HepG2 (cell line): ENCODE measurements around the gene MRPL38. TPM values are rescaled to one million over a fixed set of nuclear protein-coding genes. Genes with fewer than 3 reads are reported as not detected.

Experiments used
- ATAC-seq: fragments of 200-7000 bp; cut with Tn5 transposase; 3 replicates; pipeline ENCODE4 v1.9.1; 2020; ENCODE audit warnings: mild to moderate bottlenecking, moderate library complexity
- BruUV-seq: library from RNA; stranded (reverse); fragments of 400-500 nt; replicated peaks from 2 replicates; lab custom pipeline; 2021; lab: Mats Ljungman, UMichigan
- CTCF ChIA-PET: fragments of 300-600 bp; formaldehyde crosslinking; extraction: SDS; loops from one replicate; lab custom pipeline; 2021; ENCODE audit warnings: low total read pairs, inconsistent platforms, low intra/inter-chr PET ratio; lab: Yijun Ruan, JAX
- POLR2A ChIA-PET: fragments of 350-600 bp; sonication (Branson Sonifier 250); formaldehyde crosslinking; loops from one replicate; lab custom pipeline; 2020; ENCODE audit warnings: antibody characterized with exemption, inconsistent platforms; lab: Yijun Ruan, JAX
- DNase-seq: peaks from one replicate; pipeline ENCODE4 v3.0.0-alpha.2; 2015; ENCODE audit warnings: low spot score
- FAIRE-seq: peaks from 3 replicates; lab custom pipeline; 2011; peaks lifted over from hg19 to GRCh38; lab: Jason Lieb, UNC
- H2AFZ ChIP-seq: one replicate; pipeline ENCODE4 v1.6.1; 2011; ENCODE audit warnings: low read length, inconsistent platforms
- H3K27ac ChIP-seq: fragments of 300-600 bp; 3 replicates; pipeline ENCODE4 v1.8.0; 2011; ENCODE audit warnings: mixed run types, mild to moderate bottlenecking, mixed read lengths, low read length, inconsistent platforms; ENCODE audit not compliant: insufficient read depth; ENCODE audit errors: extremely low read length
- H3K27me3 ChIP-seq, 2 experiments: fragments of 200-600 bp in 1 of 2; 2 replicates in 1 of 2; 3 replicates in 1 of 2; pipeline versions ENCODE4 v1.6.0 to v1.8.0; 2011; ENCODE audit warnings: low read length in 2 of 2, mild to moderate bottlenecking in 2 of 2, moderate library complexity in 2 of 2, inconsistent platforms in 1 of 2; ENCODE audit not compliant: insufficient read depth in 2 of 2, control insufficient read depth in 1 of 2
- H3K36me3 ChIP-seq, 2 experiments: fragments of 200-600 bp in 1 of 2; replicated peaks in 1 of 2; 2 replicates in 1 of 2; 3 replicates in 1 of 2; pipeline versions ENCODE4 v1.5.1 to v1.8.0; 2011; ENCODE audit warnings: low read length in 2 of 2, inconsistent platforms in 1 of 2; ENCODE audit not compliant: insufficient read depth in 2 of 2, control insufficient read depth in 1 of 2
- H3K4me1 ChIP-seq: 2 replicates; pipeline ENCODE4 v1.5.1; 2012; ENCODE audit warnings: low read length, inconsistent platforms; ENCODE audit not compliant: insufficient read depth
- H3K4me2 ChIP-seq: 2 replicates; pipeline ENCODE4 v1.6.0; 2011; ENCODE audit warnings: low read depth, low read length, inconsistent platforms
- H3K4me3 ChIP-seq, 3 experiments: fragments of 200-600 bp in 1 of 3; sonication (generic), shearing (Covaris generic) in 1 of 3; replicated peaks in 1 of 3; 2 replicates each; pipeline ENCODE4 v1.5.1; 2011 to 2016; ENCODE audit warnings: low read length in 3 of 3, inconsistent platforms in 2 of 3, low read depth in 2 of 3, mild to moderate bottlenecking in 2 of 3, control low read depth in 1 of 3, mixed read lengths in 1 of 3; ENCODE audit not compliant: insufficient read depth in 1 of 3
- H3K79me2 ChIP-seq: one replicate; pipeline ENCODE4 v1.6.1; 2011; ENCODE audit warnings: low read length, inconsistent platforms; ENCODE audit not compliant: insufficient read depth
- H3K9ac ChIP-seq: 2 replicates; pipeline ENCODE4 v1.6.0; 2011; ENCODE audit warnings: mild to moderate bottlenecking, low read depth, low read length, inconsistent platforms; ENCODE audit not compliant: insufficient read depth
- H3K9me3 ChIP-seq: 2 replicates; pipeline ENCODE4 v1.5.1; 2012; ENCODE audit warnings: mild to moderate bottlenecking, low read length
- H4K20me1 ChIP-seq: 2 replicates; pipeline ENCODE4 v1.6.0; 2011; ENCODE audit warnings: inconsistent platforms, mild to moderate bottlenecking, low read length, moderate library complexity; ENCODE audit not compliant: insufficient read depth
- ATF3 ChIP-seq: sonication (generic); formaldehyde crosslinking; IDR thresholded peaks from 2 replicates; pipeline ENCODE4 v1.4.0; 2020; ENCODE audit warnings: missing genetic modification reagents
- DPF2 ChIP-seq: sonication (generic); formaldehyde crosslinking; IDR thresholded peaks from 2 replicates; pipeline ENCODE4 v1.4.0; 2020; ENCODE audit warnings: mild to moderate bottlenecking, low read depth, missing genetic modification reagents, borderline replicate concordance
- KAT2B ChIP-seq: fragments of 150-350 bp; IDR thresholded peaks from 2 replicates; pipeline ENCODE4 v1.6.1; 2014; ENCODE audit warnings: low read depth, low read length, borderline replicate concordance
- MAF1 ChIP-seq: sonication (generic); formaldehyde crosslinking; IDR thresholded peaks from 2 replicates; pipeline ENCODE4 v1.5.0; 2020; ENCODE audit warnings: missing genetic modification reagents, borderline replicate concordance
- NCOA5 ChIP-seq: sonication (generic); formaldehyde crosslinking; IDR thresholded peaks from 2 replicates; pipeline ENCODE4 v1.4.0; 2020; ENCODE audit warnings: missing genetic modification reagents
- PRMT3 ChIP-seq: sonication (generic); formaldehyde crosslinking; IDR thresholded peaks from 2 replicates; pipeline ENCODE4 v1.8.1; 2022; ENCODE audit warnings: low read depth, mild to moderate bottlenecking, moderate library complexity, missing genetic modification reagents, borderline replicate concordance
- ZFX ChIP-seq: sonication (generic); formaldehyde crosslinking; IDR thresholded peaks from 2 replicates; pipeline ENCODE4 v1.4.0; 2020; ENCODE audit warnings: mild to moderate bottlenecking, low read depth, missing genetic modification reagents, moderate library complexity
- ZNF263 ChIP-seq: sonication (generic); formaldehyde crosslinking; IDR thresholded peaks from 2 replicates; pipeline ENCODE4 v1.4.0; 2020; ENCODE audit warnings: missing genetic modification reagents
- ZNF549 ChIP-seq: sonication (generic); formaldehyde crosslinking; IDR thresholded peaks from 2 replicates; pipeline ENCODE4 v1.5.0; 2020; ENCODE audit warnings: missing genetic modification reagents
- ZNF556 ChIP-seq: sonication (generic); formaldehyde crosslinking; IDR thresholded peaks from 2 replicates; pipeline ENCODE4 v1.4.0; 2020; ENCODE audit warnings: mild to moderate bottlenecking, missing genetic modification reagents, borderline replicate concordance
- WGBS: methylation state at CpG from one replicate; pipeline ENCODE4 v1.1.6; 2017; ENCODE audit warnings: low lambda C conversion rate; 5-methylcytosine and 5-hydroxymethylcytosine counted together
- in situ Hi-C: cut with HindIII; loops from 2 replicates; pipeline ENCODE4 v1.10.0; 2017; ENCODE audit warnings: low pct_unique_long_range_greater_than_20kb; ENCODE audit not compliant: extremely low pct_ligation_motif_present
- intact Hi-C: fragments of 100-400 bp; cut with micrococcal nuclease; formaldehyde crosslinking; loops from one replicate; pipeline ENCODE4 v1.10.0; 2022; ENCODE audit not compliant: unreplicated experiment
- polyA plus RNA-seq, 8 experiments: library from polyadenylated mRNA; depleted of rRNA in 3 of 8; stranded (reverse) in 7 of 8; unstranded in 1 of 8; fragments of >200 nt; fragmentation: Illumina TruSeq in 4 of 8; extraction: Trizol in 4 of 8; gene quantifications; 2 replicates each; pipeline versions ENCODE4 v1.2.1 to v1.2.3, GENCODE V29; 2011 to 2016; ENCODE audit warnings: low read depth in 4 of 8, missing spikeins in 1 of 8, mixed read lengths in 1 of 8; ENCODE audit not compliant: insufficient read depth in 1 of 8
- total RNA-seq, 5 experiments: library from RNA; depleted of rRNA; stranded (reverse); fragments of >200 nt; fragmentation: Illumina TruSeq; extraction: Trizol; gene quantifications; 2 replicates each; pipeline ENCODE4 v1.2.3, GENCODE V29; 2016; ENCODE audit warnings: low read depth in 1 of 5

MRPL38 gene
- total and polyA plus RNA-seq, 2 of the 13 experiments (the other 11 are each of a cell fraction or from before 2014, with no cell fraction given): 83.7 to 125 TPM

GRCh38 chr17:75927286-75927922, 22.7 kb upstream of the MRPL38 start (continued):
- TF ChIP-seq ZNF263 (CRISPR knock-in tag) (0 out of 2 replicates have a peak, but pooled peaks have one; percentile 20), ZFX (CRISPR knock-in tag) (0 out of 2 replicates have a peak, but pooled peaks have one; percentile 30), DPF2 (CRISPR knock-in tag) (no peak), NCOA5 (CRISPR knock-in tag) (no peak), ZNF556 (CRISPR knock-in tag) (peak; percentile 58; the same call in 1 of the 2 replicates)

- H3K4me3 ChIP-seq: no peak overlapping the region
- H3K9ac ChIP-seq: no peak overlapping the region
- BruUV-seq: no TSS peak
- ChIA-PET POLR2A (interaction anchor here (1.6 to 3.4 kb wide), 2 partner anchors 21 to 70 kb away, joined by 5 to 21 read pairs; partner anchors contain the start of gene MRPL38), CTCF (interaction anchor here (0.9 to 1.7 kb wide), 2 partner anchors 21 to 77 kb away, joined by 3 to 15 read pairs; partner anchors contain the start of gene MRPL38)
- TF ChIP-seq ATF3 (CRISPR knock-in tag): no peak
- TF ChIP-seq PRMT3: no peak
- no peak for TF ChIP-seq MAF1 (CRISPR knock-in tag)
- TF ChIP-seq ZNF549 (CRISPR knock-in tag): no peak
- TF ChIP-seq KAT2B: no peak
- WGBS: 82% methylated on average over 4 of the region's 4 CpGs
- H3K79me2 ChIP-seq: no peaks in the 10 kb centered on the region
- DNase-seq: no peak
- in situ Hi-C loops: no loop called here
- ATAC-seq: no peak
- FAIRE-seq: no peak
- no peak overlapping the region for H3K4me2 ChIP-seq
- H3K9me3 ChIP-seq: no peaks in the 10 kb centered on the region
- intact Hi-C loops: no loop called here
- no peak overlapping the region for H2AFZ ChIP-seq
- H3K36me3 ChIP-seq: no peaks in the 10 kb centered on the region
- peaks cover 42% of the 10 kb centered on the region for H3K4me1 ChIP-seq
- H4K20me1 ChIP-seq: no peaks in the 10 kb centered on the region
- H3K27ac ChIP-seq: no peak overlapping the region
- H3K27me3 ChIP-seq: no peaks in the 10 kb centered on the region
Observed at GRCh38 chr17:75926456-75926855, 21.8 kb upstream of the MRPL38 start.
